CD4-positive, alpha-beta memory T cell (primary cell): Measurements from ENCODE around the gene PHIP. TPM values are rescaled to one million over a fixed set of nuclear protein-coding genes. Genes with fewer than 3 reads are reported as not detected.
"Not testable (repeated sequence)": the region's sequence is repeated elsewhere in the genome, so short reads cannot be mapped to it uniquely, and the experiment has no call there.

Experiments
- CTCF ChIA-PET: fragments of 350-600 bp; sonication (Branson Sonifier 250); formaldehyde crosslinking; loops from one replicate; lab custom pipeline; 2021; ENCODE audit warnings: inconsistent platforms; ENCODE audit not compliant: partially characterized antibody; lab: Charles Lee
- POLR2A ChIA-PET: fragments of 350-600 bp; sonication (Branson Sonifier 250); formaldehyde crosslinking; loops from one replicate; lab custom pipeline; 2021; ENCODE audit not compliant: partially characterized antibody; lab: Charles Lee
- DNase-seq, 5 donors: peaks; one replicate each; pipeline versions ENCODE4 v3.0.0 to v3.0.0-alpha.2; 2020 to 2022; ENCODE audit warnings: mixed read lengths in 1 of 5
- H3K27ac ChIP-seq: one replicate; pipeline ENCODE4 v1.7.0; 2013; ENCODE audit warnings: low read depth, low read length
- H3K27me3 ChIP-seq: 2 replicates; pipeline ENCODE4 v1.7.0; 2013; ENCODE audit warnings: mild to moderate bottlenecking, low read length, moderate library complexity; ENCODE audit not compliant: insufficient read depth
- H3K36me3 ChIP-seq: 2 replicates; pipeline ENCODE4 v1.7.0; 2013; ENCODE audit warnings: mild to moderate bottlenecking, low read length, moderate library complexity; ENCODE audit not compliant: insufficient read depth
- H3K4me1 ChIP-seq: 2 replicates; pipeline ENCODE4 v1.7.0; 2013; ENCODE audit warnings: mild to moderate bottlenecking, low read length, moderate library complexity; ENCODE audit not compliant: insufficient read depth
- H3K4me3 ChIP-seq, 2 donors: one replicate each; pipeline ENCODE4 v1.7.0; 2013; ENCODE audit warnings: low read length in 2 of 2, mild to moderate bottlenecking in 1 of 2
- H3K9me3 ChIP-seq, 2 donors: one replicate each; pipeline ENCODE4 v1.7.0; 2013; ENCODE audit warnings: low read length in 2 of 2, control low read depth in 1 of 2; ENCODE audit not compliant: control insufficient read depth in 1 of 2
- H3K27ac Mint-ChIP-seq, 7 donors: one replicate each; pipeline ENCODE4 v1.8.0; 2020 to 2021; ENCODE audit warnings: mixed read lengths in 7 of 7, mild to moderate bottlenecking in 6 of 7, inconsistent platforms in 3 of 7, moderate library complexity in 3 of 7
- H3K27me3 Mint-ChIP-seq, 2 donors: one replicate each; pipeline ENCODE4 v1.8.0; 2020 to 2021; ENCODE audit warnings: mixed read lengths in 2 of 2
- H3K36me3 Mint-ChIP-seq, 2 donors: one replicate each; pipeline ENCODE4 v1.8.0; 2020 to 2021; ENCODE audit warnings: mixed read lengths in 2 of 2, inconsistent platforms in 1 of 2, mild to moderate bottlenecking in 1 of 2
- H3K4me1 Mint-ChIP-seq, 4 donors: one replicate each; pipeline ENCODE4 v1.8.0; 2020 to 2021; ENCODE audit warnings: mixed read lengths in 4 of 4, mild to moderate bottlenecking in 1 of 4
- H3K4me3 Mint-ChIP-seq, 8 donors: one replicate each; pipeline ENCODE4 v1.8.0; 2020 to 2021; ENCODE audit warnings: mixed read lengths in 8 of 8, mild to moderate bottlenecking in 7 of 8, moderate library complexity in 6 of 8, inconsistent platforms in 3 of 8
- H3K9me3 Mint-ChIP-seq, 8 donors: one replicate each; pipeline ENCODE4 v1.8.0; 2020 to 2021; ENCODE audit warnings: mixed read lengths in 8 of 8, mild to moderate bottlenecking in 5 of 8, inconsistent platforms in 3 of 8, moderate library complexity in 1 of 8
- intact Hi-C: fragments of 100-400 bp; cut with micrococcal nuclease; formaldehyde crosslinking; loops from one replicate; pipeline ENCODE4 v1.15.1; 2023
- polyA plus RNA-seq, 2 donors: library from polyadenylated mRNA; unstranded; fragments of 300-500 nt; fragmentation: Illumina TruSeq; gene quantifications; one replicate each; pipeline ENCODE4 v1.2.3, GENCODE V29; 2021
- total RNA-seq, 2 experiments: library from RNA; stranded (reverse); gene quantifications; one replicate each; pipeline ENCODE4 v1.2.3, GENCODE V29; 2021

PHIP gene
- total and polyA plus RNA-seq, 4 experiments from 2014 or later = 10.5 to 46.8 (median 29.6) TPM

GRCh38 chr6:79100304-79100703 is 22.2 kb upstream of the PHIP start:
- POLR2A ChIA-PET = no interaction called here
- H3K27me3 Mint-ChIP-seq = peaks cover 17 to 32% of the 10 kb centered on the region in 2 donors
- no peak overlapping the region for H3K4me3 ChIP-seq
- H3K36me3 ChIP-seq = no peaks in the 10 kb centered on the region
- intact Hi-C loops = no loop called here
- H3K9me3 Mint-ChIP-seq = peaks cover 0 to 11% (median 3%) of the 10 kb centered on the region in 8 donors
- H3K27ac ChIP-seq = no peak overlapping the region
- CTCF ChIA-PET = no interaction called here
- no peaks in the 10 kb centered on the region for H3K27me3 ChIP-seq
- no peaks in the 10 kb centered on the region for H3K9me3 ChIP-seq
- H3K36me3 Mint-ChIP-seq = peaks cover 0 to 4% of the 10 kb centered on the region in 2 donors
- H3K4me3 Mint-ChIP-seq = no peak overlapping the region
- no peaks in the 10 kb centered on the region for H3K4me1 ChIP-seq
- no peak for DNase-seq
- no peak overlapping the region for H3K27ac Mint-ChIP-seq
- H3K4me1 Mint-ChIP-seq = no peaks in the 10 kb centered on the region

- no peak overlapping the region for H3K4me3 ChIP-seq
- peaks cover 7 to 8% of the 10 kb centered on the region in 2 donors for H3K27me3 Mint-ChIP-seq
- ChIA-PET POLR2A (interaction anchor here (2.1 kb wide), 1 partner anchor 17 kb away, joined by 4 read pairs; the partner anchor contains the start of gene PHIP), CTCF (no interaction called here)
- intact Hi-C loops = no loop called here
- no peaks in the 10 kb centered on the region for H3K9me3 ChIP-seq
- H3K27me3 ChIP-seq = no peaks in the 10 kb centered on the region
- no peaks in the 10 kb centered on the region for H3K36me3 Mint-ChIP-seq
- H3K4me3 Mint-ChIP-seq = no peak overlapping the region
- H3K27ac Mint-ChIP-seq = no peak overlapping the region
- no peak overlapping the region for H3K27ac ChIP-seq
- no peaks in the 10 kb centered on the region for H3K36me3 ChIP-seq
- no peak for DNase-seq
- no peaks in the 10 kb centered on the region for H3K4me1 ChIP-seq
- H3K4me1 Mint-ChIP-seq = no peaks in the 10 kb centered on the region
- H3K9me3 Mint-ChIP-seq = no peaks in the 10 kb centered on the region
Observed at GRCh38 chr6:79094938-79095337, 16.9 kb upstream of the PHIP start.

GRCh38 chr6:79091801-79092200 is 13.7 kb upstream of the PHIP start:
- H3K27ac Mint-ChIP-seq, H3K4me1 Mint-ChIP-seq, H3K4me3 ChIP-seq, H3K9me3 ChIP-seq, H3K9me3 Mint-ChIP-seq, H3K4me1 ChIP-seq, H3K36me3 ChIP-seq, CTCF ChIA-PET, H3K27me3 ChIP-seq, H3K27ac ChIP-seq, H3K36me3 Mint-ChIP-seq, intact Hi-C loops, DNase-seq, H3K4me3 Mint-ChIP-seq: not testable (repeated sequence)
- POLR2A ChIA-PET = interaction anchor here (0.8 to 2.0 kb wide), 2 partner anchors 14 to 42 kb away, joined by 3 to 4 read pairs; partner anchors contain the start of gene PHIP
- peaks cover 9 to 10% of the 10 kb centered on the region in 2 donors for H3K27me3 Mint-ChIP-seq

GRCh38 chr6:79089552-79090404 is 11.7 kb upstream of the PHIP start:
- intact Hi-C loops = no loop called here
- no peak for DNase-seq
- peaks cover 10 to 16% of the 10 kb centered on the region in 2 donors for H3K27me3 Mint-ChIP-seq
- no peak overlapping the region for H3K27ac Mint-ChIP-seq
- Histone ChIP-seq H3K4me1 (no peaks in the 10 kb centered on the region), H3K4me3 (no peak overlapping the region), H3K9me3 (no peaks in the 10 kb centered on the region), H3K27me3 (no peaks in the 10 kb centered on the region), H3K27ac (no peak overlapping the region), H3K36me3 (no peaks in the 10 kb centered on the region)
- ChIA-PET POLR2A (no interaction called here), CTCF (no interaction called here)
- H3K4me3 Mint-ChIP-seq = no peak overlapping the region
- no peaks in the 10 kb centered on the region for H3K36me3 Mint-ChIP-seq
- peaks cover 0 to 3% (median 0%) of the 10 kb centered on the region in 8 donors for H3K9me3 Mint-ChIP-seq
- no peaks in the 10 kb centered on the region for H3K4me1 Mint-ChIP-seq

- H3K4me1 Mint-ChIP-seq = peaks cover 2 to 7% (median 3%) of the 10 kb centered on the region in 4 donors
- peaks cover 13 to 20% of the 10 kb centered on the region in 2 donors for H3K27me3 Mint-ChIP-seq
- Histone ChIP-seq H3K27ac (no peak overlapping the region), H3K9me3 (no peaks in the 10 kb centered on the region), H3K4me3 (no peak overlapping the region), H3K27me3 (no peaks in the 10 kb centered on the region), H3K4me1 (peaks cover 2% of the 10 kb centered on the region), H3K36me3 (no peaks in the 10 kb centered on the region)
- ChIA-PET CTCF (no interaction called here), POLR2A (no interaction called here)
- no peak for DNase-seq
- H3K4me3 Mint-ChIP-seq = no peak overlapping the region
- no peaks in the 10 kb centered on the region for H3K36me3 Mint-ChIP-seq
- intact Hi-C loops = no loop called here
- H3K27ac Mint-ChIP-seq = no peak overlapping the region
- peaks cover 0 to 3% (median 0%) of the 10 kb centered on the region in 8 donors for H3K9me3 Mint-ChIP-seq
Observed at GRCh38 chr6:79084693-79085092, 6.6 kb upstream of the PHIP start.

- ChIA-PET POLR2A (no interaction called here), CTCF (no interaction called here)
Observed at GRCh38 chr6:79082304-79082703, 4.2 kb upstream of the PHIP start.

GRCh38 chr6:79081663-79082062 is 3.6 kb upstream of the PHIP start:
- Histone ChIP-seq H3K27ac (no peak overlapping the region), H3K4me1 (peaks cover 10% of the 10 kb centered on the region), H3K27me3 (no peaks in the 10 kb centered on the region), H3K4me3 (no peak overlapping the region), H3K9me3 (no peaks in the 10 kb centered on the region), H3K36me3 (no peaks in the 10 kb centered on the region)
- H3K4me1 Mint-ChIP-seq = peaks cover 7 to 27% (median 14%) of the 10 kb centered on the region in 4 donors
- intact Hi-C loops = no loop called here
- no peak for DNase-seq
- H3K4me3 Mint-ChIP-seq = no peak overlapping the region
- ChIA-PET POLR2A (no interaction called here), CTCF (no interaction called here)
- H3K27ac Mint-ChIP-seq = no peak overlapping the region
- peaks cover 9 to 17% of the 10 kb centered on the region in 2 donors for H3K27me3 Mint-ChIP-seq
- H3K36me3 Mint-ChIP-seq = peaks cover 0 to 13% of the 10 kb centered on the region in 2 donors
- peaks cover 0 to 2% (median 0%) of the 10 kb centered on the region in 8 donors for H3K9me3 Mint-ChIP-seq

More at GRCh38 chr6:79082304-79082703, 4.2 kb upstream of the PHIP start:
- H3K36me3 Mint-ChIP-seq = peaks cover 0 to 10% of the 10 kb centered on the region in 2 donors
- H3K9me3 Mint-ChIP-seq = peaks cover 0 to 2% (median 0%) of the 10 kb centered on the region in 8 donors
- intact Hi-C loops = no loop called here
- H3K4me3 Mint-ChIP-seq = no peak overlapping the region
- no peak overlapping the region for H3K4me3 ChIP-seq
- H3K27me3 Mint-ChIP-seq = peaks cover 9 to 17% of the 10 kb centered on the region in 2 donors
- H3K9me3 ChIP-seq = no peaks in the 10 kb centered on the region
- no peak overlapping the region for H3K27ac Mint-ChIP-seq
- no peak for DNase-seq
- H3K36me3 ChIP-seq = no peaks in the 10 kb centered on the region
- H3K4me1 ChIP-seq = peaks cover 10% of the 10 kb centered on the region
- H3K27ac ChIP-seq = no peak overlapping the region
- H3K4me1 Mint-ChIP-seq = peaks cover 7 to 21% (median 14%) of the 10 kb centered on the region in 4 donors
- H3K27me3 ChIP-seq = no peaks in the 10 kb centered on the region
